GM12873 (cell line): ENCODE data around the gene RBM20.
A peak's percentile ranks its signal among the peaks of the same experiment; 100 is the strongest.

Source experiments
- TF ChIP-seq, protein P1 (sequence below): IDR thresholded peaks from 2 replicates; pipeline ENCODE4 v1.5.1; 2012; ENCODE audit warnings: low read depth, mild to moderate bottlenecking, moderate library complexity, low read length, control low read depth; ENCODE audit not compliant: insufficient read depth; ENCODE audit errors: missing control alignments

RBM20 gene

DNA sequence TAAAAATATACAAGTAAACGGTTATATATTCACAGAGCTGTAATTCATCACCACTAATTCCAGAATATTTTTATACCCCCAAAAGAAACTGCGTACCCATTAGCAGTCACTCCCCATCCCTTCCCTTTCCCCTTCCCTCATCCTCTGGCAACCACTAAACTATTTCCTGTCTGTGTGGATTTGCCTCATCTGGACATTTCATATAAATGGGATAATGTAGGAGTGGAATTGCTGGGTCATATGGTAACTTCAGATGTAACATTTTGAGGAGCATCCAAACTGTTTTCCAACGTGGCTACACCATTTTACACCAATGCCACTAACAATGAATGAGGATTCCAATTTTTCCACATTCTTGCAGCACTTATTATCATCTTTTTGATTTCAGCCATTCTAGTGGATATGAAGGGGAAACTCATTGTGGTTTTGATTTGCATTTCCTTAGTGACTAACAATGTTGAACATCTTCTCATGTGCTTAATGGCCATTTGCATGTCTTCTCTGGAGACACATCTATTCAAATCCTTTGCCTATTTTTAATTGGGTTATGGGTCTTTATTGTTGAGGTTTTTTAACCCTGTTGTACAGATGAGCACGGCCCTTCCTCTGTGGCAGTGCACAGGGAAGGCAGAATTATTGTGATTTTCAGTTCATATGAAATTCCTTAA, 79.2 kb downstream of the RBM20 start:
- TF ChIP-seq, protein P1, sequence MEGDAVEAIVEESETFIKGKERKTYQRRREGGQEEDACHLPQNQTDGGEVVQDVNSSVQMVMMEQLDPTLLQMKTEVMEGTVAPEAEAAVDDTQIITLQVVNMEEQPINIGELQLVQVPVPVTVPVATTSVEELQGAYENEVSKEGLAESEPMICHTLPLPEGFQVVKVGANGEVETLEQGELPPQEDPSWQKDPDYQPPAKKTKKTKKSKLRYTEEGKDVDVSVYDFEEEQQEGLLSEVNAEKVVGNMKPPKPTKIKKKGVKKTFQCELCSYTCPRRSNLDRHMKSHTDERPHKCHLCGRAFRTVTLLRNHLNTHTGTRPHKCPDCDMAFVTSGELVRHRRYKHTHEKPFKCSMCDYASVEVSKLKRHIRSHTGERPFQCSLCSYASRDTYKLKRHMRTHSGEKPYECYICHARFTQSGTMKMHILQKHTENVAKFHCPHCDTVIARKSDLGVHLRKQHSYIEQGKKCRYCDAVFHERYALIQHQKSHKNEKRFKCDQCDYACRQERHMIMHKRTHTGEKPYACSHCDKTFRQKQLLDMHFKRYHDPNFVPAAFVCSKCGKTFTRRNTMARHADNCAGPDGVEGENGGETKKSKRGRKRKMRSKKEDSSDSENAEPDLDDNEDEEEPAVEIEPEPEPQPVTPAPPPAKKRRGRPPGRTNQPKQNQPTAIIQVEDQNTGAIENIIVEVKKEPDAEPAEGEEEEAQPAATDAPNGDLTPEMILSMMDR, result no peak

DNA sequence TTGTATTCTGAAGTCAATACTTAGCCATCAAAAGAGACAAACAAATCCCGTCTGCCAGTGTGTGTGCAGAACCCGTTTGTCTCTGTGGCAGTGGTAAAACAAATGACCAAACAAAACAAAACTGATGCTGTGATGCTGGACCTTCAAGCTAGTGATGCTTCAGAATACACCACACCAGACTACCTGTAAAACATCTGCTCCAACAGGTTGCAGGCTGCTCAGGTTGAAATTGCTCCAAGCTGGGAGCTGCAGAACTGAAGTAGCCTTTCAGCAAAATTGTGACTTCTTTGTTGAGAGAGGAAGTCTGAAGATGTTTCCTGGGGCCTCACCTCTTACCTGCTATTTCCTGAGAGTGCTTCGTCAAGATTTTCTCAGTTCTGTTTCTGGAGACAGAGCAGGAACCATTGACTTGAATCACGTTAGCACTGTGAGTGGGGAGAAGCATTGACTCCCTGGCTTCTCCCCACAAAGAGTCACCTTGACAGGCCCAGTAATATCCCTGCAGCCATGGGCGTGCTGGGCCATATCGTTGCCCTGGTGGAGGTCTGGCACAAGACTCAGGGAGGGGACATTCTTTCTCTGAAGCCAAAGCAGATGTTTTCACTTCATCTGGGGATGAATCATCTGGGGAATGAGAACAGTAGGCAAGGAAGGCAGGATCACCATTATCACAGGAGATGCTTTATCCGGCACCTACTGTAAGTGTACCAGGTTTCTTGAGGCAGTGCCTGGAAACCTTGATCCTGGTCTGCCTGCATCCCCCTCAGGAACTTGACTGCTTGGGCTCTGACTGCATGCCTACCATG, 80.2 kb downstream of the RBM20 start:
- TF ChIP-seq, protein P1, result no peak

DNA sequence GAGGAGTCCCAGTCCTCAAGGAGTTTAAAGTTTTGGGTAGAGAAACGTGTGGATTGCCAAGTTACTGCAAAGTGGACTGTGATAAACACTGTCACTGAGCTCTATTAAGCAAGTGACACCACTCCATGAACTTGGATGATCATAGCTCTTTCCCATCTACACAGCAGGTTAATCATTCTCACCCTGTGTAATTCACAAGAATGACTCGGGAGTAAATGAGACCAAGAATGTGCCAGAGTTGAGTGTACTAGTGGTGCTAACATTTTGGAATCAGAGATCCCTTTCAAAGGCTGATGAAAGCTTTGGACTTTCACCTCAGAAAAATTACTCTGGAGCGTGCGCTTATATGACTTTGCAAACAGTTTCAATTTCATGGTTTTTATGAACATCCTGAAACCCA, 80.8 kb downstream of the RBM20 start:
- TF ChIP-seq, protein P1, result no peak

DNA sequence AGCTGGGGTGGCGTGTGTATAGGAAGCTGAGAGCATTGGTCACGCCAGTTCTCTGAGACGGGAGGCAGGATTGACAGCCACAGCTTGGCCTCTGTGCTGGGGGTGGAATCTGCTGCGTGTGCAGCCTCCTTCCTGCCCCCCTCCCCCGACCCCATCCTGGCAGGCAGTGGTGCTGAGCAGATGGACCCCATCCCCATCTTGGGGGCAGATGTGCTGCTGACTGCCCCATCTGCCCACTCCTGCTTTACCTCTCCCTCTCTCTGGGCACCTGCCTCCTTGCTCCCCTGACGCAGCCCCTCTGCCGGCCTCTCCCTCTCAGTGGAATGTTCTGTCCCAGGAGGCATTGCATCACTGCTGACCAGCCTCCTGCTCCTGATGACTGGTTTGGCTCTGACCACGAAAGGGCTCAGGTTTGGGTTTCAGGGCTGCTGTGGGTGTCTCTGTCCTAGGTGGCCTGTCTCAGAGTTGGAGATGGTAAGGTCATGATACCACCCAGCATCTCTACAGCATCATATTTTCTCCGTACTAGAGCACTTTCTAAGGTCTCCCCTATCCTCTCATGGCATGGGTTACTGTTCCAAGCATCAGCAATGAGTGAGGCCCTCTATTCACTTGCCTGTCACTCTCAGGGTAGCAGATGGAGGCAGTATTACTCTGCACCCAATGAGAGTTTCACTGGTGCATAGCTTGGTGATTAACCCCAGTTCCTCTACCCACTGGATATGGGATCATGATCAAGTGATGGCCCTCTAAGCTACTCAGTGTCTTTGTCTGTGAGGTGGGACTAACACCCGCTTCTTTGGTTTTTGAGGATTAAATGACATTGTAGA, 81.9 kb downstream of the RBM20 start:
- TF ChIP-seq, protein P1, result peak; percentile 28

DNA sequence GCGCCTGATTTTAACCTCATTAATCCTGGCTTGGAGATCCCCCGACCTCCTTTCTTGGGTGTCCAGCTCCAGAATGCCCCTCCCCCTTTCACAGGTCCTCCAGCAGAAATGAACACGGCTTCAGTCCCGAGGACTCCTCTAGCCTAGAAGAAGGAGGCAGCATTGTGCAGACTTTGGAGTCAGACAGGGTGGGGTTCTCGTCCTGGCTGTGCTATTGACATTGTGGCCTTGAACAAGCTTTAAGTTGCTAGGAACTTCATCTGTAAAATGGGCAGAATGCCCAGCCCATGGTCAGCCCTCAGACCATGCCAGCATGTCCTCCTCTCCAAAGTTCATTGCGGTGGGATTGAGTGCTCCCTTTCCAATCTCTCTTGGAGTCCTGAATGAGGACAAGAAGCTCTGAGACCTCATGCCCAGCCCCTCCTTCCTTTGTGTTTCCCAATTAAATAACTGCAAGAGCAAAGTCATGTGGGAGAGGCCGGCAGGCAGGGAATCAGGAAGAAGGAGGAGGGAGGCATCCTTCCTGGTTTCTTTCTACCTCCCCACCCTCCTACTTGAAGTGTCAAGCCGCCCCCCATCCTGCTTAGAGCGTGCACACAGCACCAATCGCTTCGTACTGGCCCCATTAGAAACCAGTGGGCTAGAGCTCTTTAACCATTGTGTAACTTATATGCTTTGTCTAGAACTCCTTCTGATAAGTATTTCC, 86.4 kb downstream of the RBM20 start:
- TF ChIP-seq, protein P1, result no peak

DNA sequence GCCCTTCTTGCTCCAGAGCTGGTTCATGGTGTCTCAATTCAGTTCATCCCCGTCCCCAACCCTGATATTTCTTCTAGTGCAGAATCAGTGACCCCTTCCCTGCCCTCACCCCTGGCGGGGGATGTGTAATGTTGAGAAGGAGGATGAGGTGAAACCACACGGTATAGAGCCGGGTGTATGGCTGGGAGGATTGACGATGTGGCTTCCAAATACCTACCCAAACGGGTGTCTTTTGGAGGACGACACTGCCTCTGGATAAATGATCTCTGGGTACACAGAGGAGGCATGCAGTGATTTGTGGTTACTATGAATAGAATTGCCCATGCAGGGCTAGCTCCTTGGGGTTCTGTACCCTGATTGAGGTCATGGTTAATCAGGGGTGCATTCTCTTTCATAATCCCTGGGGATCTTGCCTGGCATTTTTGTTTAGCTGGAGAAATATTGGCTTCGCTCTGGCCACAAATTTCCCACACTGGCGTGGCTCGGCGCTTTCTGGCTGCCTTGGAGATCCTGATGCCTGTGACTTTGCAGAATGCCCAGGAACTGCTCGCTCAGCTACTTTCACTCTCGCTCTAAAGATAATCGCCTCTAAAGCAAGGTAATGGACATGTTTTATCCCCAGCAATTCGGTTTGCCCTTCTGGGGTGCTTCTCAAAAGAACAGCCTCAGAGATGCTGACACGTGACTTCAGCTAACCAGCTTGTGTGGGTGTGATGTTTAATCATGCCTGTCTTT, 89.2 kb downstream of the RBM20 start:
- TF ChIP-seq, protein P1, result no peak
